Fibroblast of lung (primary cell): ENCODE results near the gene SAMD13. TPM values are rescaled to one million over a fixed set of nuclear protein-coding genes. Genes with fewer than 3 reads are reported as not detected.

Experiments
- DNase-seq, 2 donors: peaks; one replicate each; pipeline versions ENCODE4 v3.0.0 to v3.0.0-alpha.2; 2010; ENCODE audit warnings: low read depth in 2 of 2
- H2AFZ ChIP-seq: 2 replicates; pipeline ENCODE4 v1.5.1; 2012; ENCODE audit warnings: low read length, control low read depth, inconsistent platforms
- H3K27ac ChIP-seq: 2 replicates; pipeline ENCODE4 v1.5.1; 2011; ENCODE audit warnings: low read length, control low read depth; ENCODE audit not compliant: insufficient read depth
- H3K27me3 ChIP-seq: 2 replicates; pipeline ENCODE4 v1.5.1; 2011; ENCODE audit warnings: mild to moderate bottlenecking, low read length; ENCODE audit not compliant: control insufficient read depth, insufficient read depth
- H3K36me3 ChIP-seq: 2 replicates; pipeline ENCODE4 v1.5.1; 2011; ENCODE audit warnings: low read length; ENCODE audit not compliant: control insufficient read depth, insufficient read depth
- H3K4me1 ChIP-seq: 2 replicates; pipeline ENCODE4 v1.5.1; 2011; ENCODE audit warnings: low read length; ENCODE audit not compliant: control insufficient read depth, insufficient read depth; ENCODE audit errors: extremely low read depth
- H3K4me2 ChIP-seq: 2 replicates; pipeline ENCODE4 v1.5.1; 2011; ENCODE audit warnings: low read length, control low read depth; ENCODE audit not compliant: insufficient read depth; ENCODE audit errors: extremely low read depth
- H3K4me3 ChIP-seq, 4 experiments: fragments of 200-600 bp in 1 of 4; sonication (generic) in 1 of 4; replicated peaks in 1 of 4; 2 replicates each; pipeline ENCODE4 v1.5.1; 2011 to 2016; ENCODE audit warnings: low read length in 4 of 4, low read depth in 3 of 4, mild to moderate bottlenecking in 3 of 4, control low read depth in 2 of 4, inconsistent platforms in 1 of 4, mixed read lengths in 1 of 4; ENCODE audit not compliant: insufficient read depth in 1 of 4; ENCODE audit errors: control extremely low read depth in 1 of 4
- H3K79me2 ChIP-seq: 2 replicates; pipeline ENCODE4 v1.5.1; 2012; ENCODE audit warnings: mild to moderate bottlenecking, low read length, inconsistent platforms; ENCODE audit not compliant: control insufficient read depth, insufficient read depth
- H3K9ac ChIP-seq: 2 replicates; pipeline ENCODE4 v1.5.1; 2011; ENCODE audit warnings: mild to moderate bottlenecking, low read length, control low read depth; ENCODE audit not compliant: insufficient read depth
- H3K9me3 ChIP-seq: 2 replicates; pipeline ENCODE4 v1.5.1; 2012; ENCODE audit warnings: low read depth, low read length; ENCODE audit not compliant: control insufficient read depth, insufficient read depth
- H4K20me1 ChIP-seq: 2 replicates; pipeline ENCODE4 v1.5.1; 2011; ENCODE audit warnings: low read length; ENCODE audit not compliant: control insufficient read depth, insufficient read depth; ENCODE audit errors: extremely low read depth
- EZH2 ChIP-seq: IDR thresholded peaks from 2 replicates; pipeline ENCODE4 v1.5.1; 2012; ENCODE audit warnings: low read length, control low read depth, mild to moderate bottlenecking; ENCODE audit errors: missing control alignments
- polyA plus RNA-seq, 2 donors: library from polyadenylated mRNA; depleted of rRNA in 1 of 2; stranded (reverse) in 1 of 2; unstranded in 1 of 2; fragments of >200 nt; gene quantifications; 2 replicates each; pipeline ENCODE4 v1.2.1, GENCODE V29; 2011 to 2012; ENCODE audit warnings: missing spikeins in 1 of 2
- total RNA-seq: library from RNA; depleted of rRNA; stranded (reverse); fragments of >200 nt; gene quantifications from 2 replicates; pipeline ENCODE4 v1.2.1, GENCODE V29; 2014
- TF ChIP-seq, protein P1 (sequence below), 2 donors: IDR thresholded peaks in 1 of 2; conservative IDR thresholded peaks in 1 of 2; 1 replicate in 1 of 2; 2 replicates in 1 of 2; pipeline ENCODE4 v1.5.1; 2011 to 2012; ENCODE audit warnings: low read length in 2 of 2, control low read depth in 1 of 2, inconsistent platforms in 1 of 2, low read depth in 1 of 2, mild to moderate bottlenecking in 1 of 2

SAMD13 gene
- total and polyA plus RNA-seq, 2 donors (not counting 1 experiment from before 2014, with no cell fraction given) = 0.44 to 2.5 TPM

GRCh38 chr1:84289169-84289785 lies 12.2 kb upstream of the SAMD13 start:
- no peak overlapping the region for H3K9ac ChIP-seq
- H3K4me2 ChIP-seq = no peak overlapping the region
- no peaks in the 10 kb centered on the region for H3K36me3 ChIP-seq
- no peak overlapping the region for H3K27ac ChIP-seq
- DNase-seq = no peak
- no peaks in the 10 kb centered on the region for H4K20me1 ChIP-seq
- TF ChIP-seq EZH2 = no peak
- TF ChIP-seq, protein P1, sequence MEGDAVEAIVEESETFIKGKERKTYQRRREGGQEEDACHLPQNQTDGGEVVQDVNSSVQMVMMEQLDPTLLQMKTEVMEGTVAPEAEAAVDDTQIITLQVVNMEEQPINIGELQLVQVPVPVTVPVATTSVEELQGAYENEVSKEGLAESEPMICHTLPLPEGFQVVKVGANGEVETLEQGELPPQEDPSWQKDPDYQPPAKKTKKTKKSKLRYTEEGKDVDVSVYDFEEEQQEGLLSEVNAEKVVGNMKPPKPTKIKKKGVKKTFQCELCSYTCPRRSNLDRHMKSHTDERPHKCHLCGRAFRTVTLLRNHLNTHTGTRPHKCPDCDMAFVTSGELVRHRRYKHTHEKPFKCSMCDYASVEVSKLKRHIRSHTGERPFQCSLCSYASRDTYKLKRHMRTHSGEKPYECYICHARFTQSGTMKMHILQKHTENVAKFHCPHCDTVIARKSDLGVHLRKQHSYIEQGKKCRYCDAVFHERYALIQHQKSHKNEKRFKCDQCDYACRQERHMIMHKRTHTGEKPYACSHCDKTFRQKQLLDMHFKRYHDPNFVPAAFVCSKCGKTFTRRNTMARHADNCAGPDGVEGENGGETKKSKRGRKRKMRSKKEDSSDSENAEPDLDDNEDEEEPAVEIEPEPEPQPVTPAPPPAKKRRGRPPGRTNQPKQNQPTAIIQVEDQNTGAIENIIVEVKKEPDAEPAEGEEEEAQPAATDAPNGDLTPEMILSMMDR (conservative IDR thresholded peaks at IDR 0.05 in 1 of 2, IDR thresholded peaks at IDR 0.05 in 1 of 2; ENCODE audit: low read depth in 1 of 2, low read length in 2 of 2) = no peak
- H3K9me3 ChIP-seq = no peaks in the 10 kb centered on the region
- no peaks in the 10 kb centered on the region for H3K27me3 ChIP-seq
- no peaks in the 10 kb centered on the region for H3K4me1 ChIP-seq
- H3K79me2 ChIP-seq = no peaks in the 10 kb centered on the region
- H2AFZ ChIP-seq = no peak overlapping the region
- H3K4me3 ChIP-seq = no peak overlapping the region

GRCh38 chr1:84291882-84292655 lies 9.4 kb upstream of the SAMD13 start:
- Histone ChIP-seq H3K79me2 (no peaks in the 10 kb centered on the region), H3K36me3 (no peaks in the 10 kb centered on the region), H3K27me3 (no peaks in the 10 kb centered on the region), H3K4me2 (no peak overlapping the region), H3K27ac (no peak overlapping the region), H3K9ac (no peak overlapping the region), H3K4me3 (no peak overlapping the region), H2AFZ (no peak overlapping the region), H4K20me1 (no peaks in the 10 kb centered on the region), H3K9me3 (no peaks in the 10 kb centered on the region), H3K4me1 (no peaks in the 10 kb centered on the region)
- peak in 1 of 2 donors; percentile 15 for DNase-seq
- TF ChIP-seq, protein P1 (conservative IDR thresholded peaks at IDR 0.05 in 1 of 2, IDR thresholded peaks at IDR 0.05 in 1 of 2; ENCODE audit: low read depth in 1 of 2, low read length in 2 of 2) = no peak
- no peak for TF ChIP-seq EZH2

- Histone ChIP-seq H3K27ac (no peak overlapping the region), H4K20me1 (no peaks in the 10 kb centered on the region), H3K9ac (no peak overlapping the region), H3K4me3 (no peak overlapping the region), H3K9me3 (no peaks in the 10 kb centered on the region), H3K4me1 (no peaks in the 10 kb centered on the region), H3K36me3 (no peaks in the 10 kb centered on the region), H2AFZ (no peak overlapping the region), H3K27me3 (no peaks in the 10 kb centered on the region), H3K79me2 (no peaks in the 10 kb centered on the region), H3K4me2 (no peak overlapping the region)
- DNase-seq = no peak
- TF ChIP-seq, protein P1 (conservative IDR thresholded peaks at IDR 0.05 in 1 of 2, IDR thresholded peaks at IDR 0.05 in 1 of 2; ENCODE audit: low read depth in 1 of 2, low read length in 2 of 2) = no peak
- TF ChIP-seq EZH2 = no peak
Measured at GRCh38 chr1:84293766-84294165, 7.7 kb upstream of the SAMD13 start.
